Smooth muscle cell (in vitro differentiated cells): ENCODE measurements around the gene TMEM255B. TPM values are rescaled to one million over a fixed set of nuclear protein-coding genes. Genes with fewer than 3 reads are reported as not detected.
A peak's percentile ranks its signal among the peaks of the same experiment; 100 is the strongest.

Experiments
- DNase-seq: peaks from one replicate; lab custom pipeline; 2025; ENCODE audit not compliant: unreplicated experiment; lab: John Stamatoyannopoulos, UW
- H2AFZ ChIP-seq: fragments of 200-600 bp; sonication (generic); 2 replicates; pipeline ENCODE4 v1.6.0; 2016; ENCODE audit warnings: antibody characterized with exemption, low read depth, mild to moderate bottlenecking
- H3F3A ChIP-seq: fragments of 200-600 bp; sonication (generic); 2 replicates; pipeline ENCODE4 v1.6.0; 2017; ENCODE audit warnings: antibody characterized with exemption, low read depth
- H3K27ac ChIP-seq: fragments of 200-600 bp; sonication (generic); 2 replicates; pipeline ENCODE4 v1.5.1; 2016; ENCODE audit warnings: low read depth, mild to moderate bottlenecking
- H3K27me3 ChIP-seq: fragments of 200-600 bp; sonication (generic); 2 replicates; pipeline ENCODE4 v1.6.1; 2016; ENCODE audit warnings: low read depth, mild to moderate bottlenecking
- H3K36me3 ChIP-seq: fragments of 200-600 bp; sonication (generic); 2 replicates; pipeline ENCODE4 v1.5.1; 2016; ENCODE audit warnings: low read depth
- H3K4me1 ChIP-seq: fragments of 200-600 bp; sonication (generic); 2 replicates; pipeline ENCODE4 v1.5.1; 2016; ENCODE audit warnings: low read depth
- H3K4me2 ChIP-seq: fragments of 200-600 bp; sonication (generic); 2 replicates; pipeline ENCODE4 v1.6.0; 2016; ENCODE audit warnings: mild to moderate bottlenecking
- H3K4me3 ChIP-seq: fragments of 200-600 bp; sonication (generic); 2 replicates; pipeline ENCODE4 v1.5.1; 2016; ENCODE audit warnings: mild to moderate bottlenecking
- H3K79me2 ChIP-seq: fragments of 200-600 bp; sonication (generic); 2 replicates; pipeline ENCODE4 v1.6.0; 2016; ENCODE audit warnings: low read depth, mild to moderate bottlenecking
- H3K9ac ChIP-seq: fragments of 200-600 bp; sonication (generic); 2 replicates; pipeline ENCODE4 v1.6.0; 2016; ENCODE audit warnings: low read depth
- H3K9me3 ChIP-seq: fragments of 200-600 bp; sonication (generic); replicated peaks from 2 replicates; pipeline ENCODE4 v1.5.1; 2016; ENCODE audit warnings: low read depth
- H4K20me1 ChIP-seq: fragments of 200-600 bp; sonication (generic); 2 replicates; pipeline ENCODE4 v1.6.0; 2016; ENCODE audit warnings: low read depth
- WGBS: methylation state at CpG from one replicate; pipeline ENCODE4 v1.1.7; 2016; ENCODE audit warnings: low lambda C conversion rate; 5-methylcytosine and 5-hydroxymethylcytosine counted together
- polyA plus RNA-seq: library from polyadenylated mRNA; unstranded; fragments of >200 nt; fragmentation: Nextera tagmentation; extraction: Ambion mirVana; gene quantifications from 2 replicates; pipeline ENCODE4 v1.2.1, GENCODE V29; 2016
- total RNA-seq: library from RNA; depleted of rRNA; stranded (reverse); fragments of >200 nt; gene quantifications from 2 replicates; pipeline ENCODE4 v1.2.3, GENCODE V29; 2014
- TF ChIP-seq, protein P1 (sequence below): fragments of 200-600 bp; sonication (generic); IDR thresholded peaks from 2 replicates; pipeline ENCODE4 v1.5.1; 2017; ENCODE audit warnings: borderline replicate concordance, mild to moderate bottlenecking, antibody characterized with exemption; ENCODE audit not compliant: insufficient read depth, poor library complexity, severe bottlenecking

The TMEM255B gene
- total and polyA plus RNA-seq, 2 experiments from 2014 or later: 0.22 to 2.1 TPM

DNA sequence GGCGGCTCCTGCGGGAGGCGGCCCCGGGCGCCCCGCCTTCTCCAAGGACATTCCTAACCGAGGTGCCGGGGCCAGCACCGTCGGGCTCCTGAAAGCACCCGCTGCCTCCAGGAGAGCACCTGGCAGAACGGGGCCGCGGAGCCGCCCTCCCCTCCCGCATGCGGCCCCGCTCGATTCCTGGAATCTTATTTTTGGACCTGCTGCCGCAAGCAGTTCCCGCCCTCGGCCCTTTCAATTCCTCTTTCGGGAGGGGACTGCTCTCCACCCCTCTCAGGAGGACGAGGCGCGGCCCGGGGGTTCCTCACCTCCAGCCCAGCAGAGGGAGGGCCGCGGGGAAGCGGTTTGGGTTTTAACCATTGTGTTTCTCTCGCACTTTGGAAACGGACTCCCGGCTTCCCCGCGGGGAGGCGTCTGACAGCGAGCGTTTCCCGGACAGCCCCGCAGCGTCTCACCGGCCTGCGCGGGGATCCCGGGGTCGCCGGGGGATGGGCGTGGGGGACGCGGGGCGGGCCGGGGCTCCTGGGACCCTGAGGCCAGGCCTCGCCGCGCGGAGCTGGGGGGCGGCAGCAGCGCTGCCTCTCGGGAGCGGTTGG is 104.0 kb downstream of the TMEM255B start:
- H3K27ac ChIP-seq: no peak overlapping the region
- peaks cover 3% of the 10 kb centered on the region for H3F3A ChIP-seq
- no peaks in the 10 kb centered on the region for H3K79me2 ChIP-seq
- H3K4me1 ChIP-seq: peaks cover 26% of the 10 kb centered on the region
- DNase-seq: no peak
- no peaks in the 10 kb centered on the region for H3K9me3 ChIP-seq
- WGBS: 3% methylated on average over 39 of the region's 60 CpGs
- H3K36me3 ChIP-seq: no peaks in the 10 kb centered on the region
- peaks cover 22% of the 10 kb centered on the region for H3K27me3 ChIP-seq
- H4K20me1 ChIP-seq: peaks cover 42% of the 10 kb centered on the region
- peak overlapping the region; percentile 70 for H3K4me3 ChIP-seq
- peak overlapping the region; percentile 99 for H3K4me2 ChIP-seq
- peak overlapping the region; percentile 86 for H2AFZ ChIP-seq
- TF ChIP-seq, protein P1, sequence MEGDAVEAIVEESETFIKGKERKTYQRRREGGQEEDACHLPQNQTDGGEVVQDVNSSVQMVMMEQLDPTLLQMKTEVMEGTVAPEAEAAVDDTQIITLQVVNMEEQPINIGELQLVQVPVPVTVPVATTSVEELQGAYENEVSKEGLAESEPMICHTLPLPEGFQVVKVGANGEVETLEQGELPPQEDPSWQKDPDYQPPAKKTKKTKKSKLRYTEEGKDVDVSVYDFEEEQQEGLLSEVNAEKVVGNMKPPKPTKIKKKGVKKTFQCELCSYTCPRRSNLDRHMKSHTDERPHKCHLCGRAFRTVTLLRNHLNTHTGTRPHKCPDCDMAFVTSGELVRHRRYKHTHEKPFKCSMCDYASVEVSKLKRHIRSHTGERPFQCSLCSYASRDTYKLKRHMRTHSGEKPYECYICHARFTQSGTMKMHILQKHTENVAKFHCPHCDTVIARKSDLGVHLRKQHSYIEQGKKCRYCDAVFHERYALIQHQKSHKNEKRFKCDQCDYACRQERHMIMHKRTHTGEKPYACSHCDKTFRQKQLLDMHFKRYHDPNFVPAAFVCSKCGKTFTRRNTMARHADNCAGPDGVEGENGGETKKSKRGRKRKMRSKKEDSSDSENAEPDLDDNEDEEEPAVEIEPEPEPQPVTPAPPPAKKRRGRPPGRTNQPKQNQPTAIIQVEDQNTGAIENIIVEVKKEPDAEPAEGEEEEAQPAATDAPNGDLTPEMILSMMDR: no peak
- H3K9ac ChIP-seq: no peak overlapping the region

DNA sequence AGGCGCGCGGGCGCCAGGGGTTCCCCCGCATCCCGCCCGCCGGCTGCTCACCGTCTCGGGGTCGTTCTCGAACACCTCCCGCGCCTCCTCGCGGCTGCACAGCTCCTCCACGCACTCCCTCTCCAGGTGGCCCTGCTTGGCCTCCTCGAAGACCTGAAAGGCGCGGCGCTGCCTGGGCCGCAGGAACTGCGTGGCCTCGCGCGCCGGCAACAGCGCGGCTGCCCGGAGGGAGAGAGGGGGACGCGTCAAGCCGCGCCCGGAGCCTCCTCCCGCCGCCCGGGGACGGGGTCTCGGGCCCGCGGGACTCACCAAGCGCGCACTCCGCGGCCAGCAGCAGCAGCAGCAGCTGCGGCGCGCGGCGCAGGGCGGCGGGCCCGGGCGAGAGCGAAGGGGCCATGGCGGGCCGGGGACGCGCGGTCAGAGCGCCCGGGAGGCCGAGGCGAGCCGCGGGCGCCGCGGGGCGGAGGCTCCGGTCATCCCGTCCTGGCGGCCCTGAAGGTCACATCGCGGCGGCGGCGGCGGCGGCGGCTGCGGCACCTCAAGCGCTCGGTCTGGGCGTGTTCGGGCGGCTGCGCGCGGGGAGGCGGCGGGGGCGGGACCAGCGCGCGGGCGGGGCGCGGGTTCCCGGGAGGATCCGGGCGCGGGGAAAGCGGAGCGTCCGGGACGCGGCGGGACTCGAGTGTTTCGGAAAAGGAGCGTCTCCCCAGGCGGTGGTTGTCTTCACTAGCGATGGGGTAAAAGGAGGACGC is 104.7 kb downstream of the TMEM255B start, which contains the start of gene GAS6:
Gene GAS6 (minus strand): TSS at position 553 of the 749 bp plus-strand sequence. CDS start 156 bp downstream, at position 397.
- Histone ChIP-seq H3K79me2 (no peaks in the 10 kb centered on the region), H3K4me2 (peak within 1 kb of the TSS; percentile 99), H2AFZ (peak within 1 kb of the TSS; percentile 86), H3K36me3 (no peaks in the 10 kb centered on the region), H3K9me3 (no peaks in the 10 kb centered on the region), H3K27me3 (peaks cover 22% of the 10 kb centered on the region), H3K4me3 (peak within 1 kb of the TSS; percentile 70), H4K20me1 (peaks cover 35% of the 10 kb centered on the region), H3K4me1 (peaks cover 26% of the 10 kb centered on the region), H3K9ac (no peak within 1 kb of the TSS), H3K27ac (no peak within 1 kb of the TSS), H3F3A (peaks cover 3% of the 10 kb centered on the region)
- WGBS: 1% methylated on average over 33 of the region's 116 CpGs
- TF ChIP-seq, protein P1: peak; percentile 22
- DNase-seq: no peak

DNA sequence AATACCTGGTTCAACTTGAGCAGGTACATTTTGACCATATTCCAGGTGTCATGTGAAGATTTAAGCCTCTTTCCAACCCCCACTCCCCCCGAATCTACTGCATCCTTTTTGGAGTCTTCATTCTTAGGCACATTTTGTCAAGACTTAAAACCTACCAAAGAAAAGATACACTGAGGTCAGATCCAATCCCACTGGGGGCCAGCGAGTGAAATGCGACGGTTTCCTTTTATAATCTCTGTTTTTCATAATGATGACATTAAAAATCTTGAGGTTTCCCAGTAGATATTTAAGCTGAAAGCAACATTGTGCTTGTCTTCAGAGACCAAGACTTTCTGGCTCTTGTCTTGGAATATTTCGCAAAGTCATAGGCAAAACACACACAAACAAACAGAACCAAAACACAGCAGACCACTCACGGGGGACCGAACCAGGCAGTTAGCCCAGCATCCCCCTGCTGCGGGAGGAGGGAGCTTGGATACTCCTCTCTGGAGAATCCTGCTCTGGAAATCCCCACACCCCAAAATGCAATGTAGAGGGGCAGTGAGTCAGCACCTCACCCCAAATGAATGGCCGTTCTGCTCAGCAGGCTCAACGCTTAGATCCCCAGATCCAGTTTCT is 105.4 kb downstream of the TMEM255B start:
- DNase-seq: no peak
- Histone ChIP-seq H4K20me1 (peaks cover 35% of the 10 kb centered on the region), H2AFZ (no peak overlapping the region), H3K9ac (no peak overlapping the region), H3K27me3 (peaks cover 22% of the 10 kb centered on the region), H3K36me3 (no peaks in the 10 kb centered on the region), H3K4me1 (peaks cover 26% of the 10 kb centered on the region), H3K4me2 (peak overlapping the region; percentile 99), H3K27ac (no peak overlapping the region), H3F3A (peaks cover 3% of the 10 kb centered on the region), H3K79me2 (no peaks in the 10 kb centered on the region), H3K4me3 (peak overlapping the region; percentile 70), H3K9me3 (no peaks in the 10 kb centered on the region)
- 44% methylated on average over 10 of the region's 10 CpGs for WGBS
- TF ChIP-seq, protein P1: no peak
